IMR-90 (cell line): ENCODE results near the gene CD2. TPM values are rescaled to one million over a fixed set of nuclear protein-coding genes. Genes with fewer than 3 reads are reported as not detected.

ENCODE experiments used
- ATAC-seq: fragments of 200-7000 bp; cut with Tn5 transposase; 2 replicates; pipeline ENCODE4 v1.9.1; 2020; ENCODE audit warnings: low read depth, mild to moderate bottlenecking, moderate library complexity
- BruUV-seq: library from RNA; stranded (reverse); fragments of 400-500 nt; replicated peaks from 2 replicates; lab custom pipeline; 2021; lab: Mats Ljungman, UMichigan
- CTCF ChIA-PET: fragments of 300-600 bp; formaldehyde crosslinking; extraction: SDS; loops from one replicate; lab custom pipeline; 2021; ENCODE audit warnings: antibody characterized with exemption; lab: Yijun Ruan, JAX
- POLR2A ChIA-PET: fragments of 300-600 bp; sonication (Branson Sonifier 250); formaldehyde crosslinking; loops from one replicate; lab custom pipeline; 2022; ENCODE audit warnings: antibody characterized with exemption; ENCODE audit not compliant: unreplicated experiment; lab: Charles Lee
- DNase-seq: peaks from one replicate; pipeline ENCODE4 v3.0.0; 2013
- H2AFZ ChIP-seq: replicated peaks from 2 replicates; pipeline ENCODE3; 2013; ENCODE audit warnings: low read length, mild to moderate bottlenecking; ENCODE audit not compliant: poor library complexity
- H2AK5ac ChIP-seq: 2 replicates; pipeline ENCODE4 v1.6.1; 2013; ENCODE audit warnings: low read depth, low read length, inconsistent platforms
- H2AK9ac ChIP-seq: replicated peaks from 2 replicates; pipeline ENCODE3; 2013; ENCODE audit warnings: mild to moderate bottlenecking, low read depth, low read length, moderate library complexity; ENCODE audit not compliant: poor library complexity
- H2BK120ac ChIP-seq: 2 replicates; pipeline ENCODE4 v1.6.1; 2013; ENCODE audit warnings: low read depth, low read length, inconsistent platforms
- H2BK15ac ChIP-seq: 3 replicates; pipeline ENCODE4 v1.6.1; 2013; ENCODE audit warnings: low read depth, low read length, inconsistent platforms
- H2BK20ac ChIP-seq: 2 replicates; pipeline ENCODE4 v1.6.1; 2013; ENCODE audit warnings: low read depth, mild to moderate bottlenecking, inconsistent platforms, low read length, moderate library complexity
- H2BK5ac ChIP-seq: 2 replicates; pipeline ENCODE4 v1.6.1; 2013; ENCODE audit warnings: mild to moderate bottlenecking, low read depth, low read length, inconsistent platforms; ENCODE audit not compliant: poor library complexity, severe bottlenecking
- H3K14ac ChIP-seq: replicated peaks from 2 replicates; pipeline ENCODE4 v1.6.1; 2013; ENCODE audit warnings: low read depth, low read length, inconsistent platforms
- H3K18ac ChIP-seq: 2 replicates; pipeline ENCODE4 v1.6.1; 2013; ENCODE audit warnings: low read depth, low read length, control low read depth
- H3K23ac ChIP-seq: 2 replicates; pipeline ENCODE4 v1.6.1; 2013; ENCODE audit warnings: low read depth, low read length, inconsistent platforms
- H3K27ac ChIP-seq: 2 replicates; pipeline ENCODE4 v1.5.1; 2013; ENCODE audit warnings: mild to moderate bottlenecking, control low read depth, low read length; ENCODE audit not compliant: insufficient read depth
- H3K27me3 ChIP-seq: 2 replicates; pipeline ENCODE4 v1.6.1; 2013; ENCODE audit warnings: low read length; ENCODE audit not compliant: control insufficient read depth, insufficient read depth
- H3K36me3 ChIP-seq: 2 replicates; pipeline ENCODE4 v1.6.1; 2013; ENCODE audit warnings: low read length, mixed read lengths; ENCODE audit not compliant: control insufficient read depth, insufficient read depth
- H3K4ac ChIP-seq: 2 replicates; pipeline ENCODE4 v1.6.1; 2013; ENCODE audit warnings: low read depth, low read length, inconsistent platforms
- H3K4me1 ChIP-seq: 2 replicates; pipeline ENCODE4 v1.6.1; 2013; ENCODE audit warnings: low read length, mixed read lengths; ENCODE audit not compliant: control insufficient read depth, insufficient read depth
- H3K4me2 ChIP-seq: 2 replicates; pipeline ENCODE4 v1.6.1; 2013; ENCODE audit warnings: low read depth, mild to moderate bottlenecking, control low read depth, low read length, moderate library complexity
- H3K4me3 ChIP-seq: 2 replicates; pipeline ENCODE4 v1.5.1; 2013; ENCODE audit warnings: low read depth, mild to moderate bottlenecking, control low read depth, low read length, moderate library complexity; ENCODE audit not compliant: insufficient read depth
- H3K56ac ChIP-seq: 2 replicates; pipeline ENCODE4 v1.6.1; 2013; ENCODE audit warnings: low read length, inconsistent platforms; ENCODE audit not compliant: insufficient read depth; ENCODE audit errors: extremely low read depth
- H3K79me1 ChIP-seq, 2 experiments: 2 replicates each; pipeline ENCODE4 v1.6.1; 2013; ENCODE audit warnings: low read length in 2 of 2, inconsistent platforms in 1 of 2, low read depth in 1 of 2
- H3K9ac ChIP-seq: 2 replicates; pipeline ENCODE4 v1.6.1; 2013; ENCODE audit warnings: low read depth, low read length, control low read depth
- H3K9me1 ChIP-seq: 2 replicates; pipeline ENCODE4 v1.6.1; 2013; ENCODE audit warnings: low read length, inconsistent platforms; ENCODE audit not compliant: insufficient read depth
- H3K9me3 ChIP-seq: 2 replicates; pipeline ENCODE4 v1.6.1; 2013; ENCODE audit warnings: low read length; ENCODE audit not compliant: control insufficient read depth, insufficient read depth
- H4K20me1 ChIP-seq: 2 replicates; pipeline ENCODE4 v1.6.1; 2013; ENCODE audit warnings: low read length, inconsistent platforms; ENCODE audit not compliant: insufficient read depth
- H4K5ac ChIP-seq: 2 replicates; pipeline ENCODE4 v1.6.1; 2013; ENCODE audit warnings: mild to moderate bottlenecking, low read depth, low read length, control low read depth
- H4K8ac ChIP-seq, 2 experiments: 2 replicates each; pipeline ENCODE4 v1.6.1; 2013; ENCODE audit warnings: low read depth in 2 of 2, low read length in 2 of 2, control low read depth in 1 of 2, inconsistent platforms in 1 of 2
- H4K91ac ChIP-seq: 2 replicates; pipeline ENCODE4 v1.6.1; 2013; ENCODE audit warnings: low read depth, low read length, inconsistent platforms; ENCODE audit not compliant: insufficient read depth
- BHLHE40 ChIP-seq: fragments of 150-350 bp; IDR thresholded peaks from 2 replicates; pipeline ENCODE4 v1.6.1; 2016; ENCODE audit warnings: mild to moderate bottlenecking, low read depth, low read length
- CEBPB ChIP-seq: IDR thresholded peaks from 2 replicates; pipeline ENCODE4 v1.6.1; 2012; ENCODE audit warnings: low read depth, low read length, improper control_type of control experiment
- CHD1 ChIP-seq: IDR thresholded peaks from 2 replicates; pipeline ENCODE4 v1.6.1; 2012; ENCODE audit warnings: low read depth, low read length, improper control_type of control experiment
- FOS ChIP-seq: fragments of 150-350 bp; IDR thresholded peaks from 2 replicates; pipeline ENCODE4 v1.6.1; 2016; ENCODE audit warnings: low read depth, low read length
- MAZ ChIP-seq: IDR thresholded peaks from 2 replicates; pipeline ENCODE4 v1.6.1; 2012; ENCODE audit warnings: low read depth, mild to moderate bottlenecking, low read length, improper control_type of control experiment, moderate library complexity, borderline replicate concordance
- NFE2L2 ChIP-seq: fragments of 150-350 bp; IDR thresholded peaks from 2 replicates; pipeline ENCODE4 v1.6.1; 2016; ENCODE audit warnings: low read depth, mild to moderate bottlenecking, low read length
- POLR2A ChIP-seq: IDR thresholded peaks from 2 replicates; pipeline ENCODE4 v1.6.1; 2012; ENCODE audit warnings: mild to moderate bottlenecking, low read depth, low read length
- RAD21 ChIP-seq: IDR thresholded peaks from 2 replicates; pipeline ENCODE4 v1.6.1; 2012; ENCODE audit warnings: low read length, improper control_type of control experiment
- RFX5 ChIP-seq: IDR thresholded peaks from 2 replicates; pipeline ENCODE4 v1.8.0; 2012; ENCODE audit warnings: low read depth, mild to moderate bottlenecking, low read length, moderate library complexity
- WGBS, 2 experiments: methylation state at CpG; one replicate each; pipeline versions ENCODE4 v1.1.5 to v1.1.7; 2013; ENCODE audit warnings: missing lambda C conversion rate in 2 of 2; ENCODE audit not compliant: insufficient read length in 1 of 2; ENCODE audit errors: extremely low coverage in 2 of 2; 5-methylcytosine and 5-hydroxymethylcytosine counted together
- dilution Hi-C: fragments of 300-500 bp; cut with HindIII; formaldehyde crosslinking; loops from one replicate; pipeline ENCODE4 v1.14.3; 2018; ENCODE audit warnings: low sequenced_read_pairs; ENCODE audit not compliant: unreplicated experiment
- in situ Hi-C: fragments of 300-500 bp; cut with MboI; formaldehyde crosslinking; loops from 3 replicates; pipeline ENCODE4 v1.14.3; 2019; ENCODE audit warnings: low sequenced_read_pairs, inconsistent platforms, mixed read lengths
- intact Hi-C: fragments of 100-400 bp; cut with micrococcal nuclease; formaldehyde crosslinking; loops from 2 replicates; pipeline ENCODE4 v1.10.0; 2022
- polyA plus RNA-seq, 3 experiments: library from polyadenylated mRNA; depleted of rRNA; stranded (reverse); fragments of >200 nt; gene quantifications; 2 replicates each; pipeline ENCODE4 v1.2.3, GENCODE V29; 2012; ENCODE audit warnings: low replicate concordance in 1 of 3
- total RNA-seq: library from RNA; depleted of rRNA; stranded (reverse); fragments of >200 nt; gene quantifications from 2 replicates; pipeline ENCODE4 v1.2.3, GENCODE V29; 2012
- TF ChIP-seq, protein P1 (sequence below): fragments of 150-350 bp; IDR thresholded peaks from 2 replicates; pipeline ENCODE4 v1.6.1; 2016; ENCODE audit warnings: low read depth, mild to moderate bottlenecking, low read length, moderate library complexity, borderline replicate concordance

Gene CD2
- total and polyA plus RNA-seq, 2 of the 4 experiments (the other 2 are of a cell fraction) = not detected

DNA sequence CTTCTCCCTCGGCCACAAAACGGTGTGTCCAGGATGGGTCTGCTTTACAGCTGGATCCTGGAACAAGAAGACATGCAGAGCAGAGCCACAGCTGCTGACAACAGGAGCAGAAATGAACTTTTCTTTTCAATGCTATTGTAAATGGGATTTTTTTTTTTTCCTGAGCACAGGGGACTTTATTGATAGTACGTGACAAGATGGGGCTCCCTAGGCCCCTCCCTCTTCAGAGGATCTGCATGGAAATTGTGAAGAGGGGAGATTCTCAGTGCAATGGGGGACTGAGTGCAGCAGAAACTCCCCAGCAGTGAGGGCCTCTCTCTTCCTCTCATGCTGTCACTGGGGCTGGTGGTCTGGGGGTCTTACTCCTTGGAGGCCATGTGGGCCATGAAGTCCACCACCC, 40.8 kb upstream of the CD2 start:
- DNase-seq (no peak), ATAC-seq (no peak)
- Histone ChIP-seq H4K20me1 (no peaks in the 10 kb centered on the region), H3K18ac (no peak overlapping the region), H2BK20ac (no peak overlapping the region), H3K9me1 (no peaks in the 10 kb centered on the region), H2AK5ac (no peak overlapping the region), H4K8ac (no peak overlapping the region), H2AK9ac (no peak overlapping the region), H2AFZ (no peak overlapping the region), H3K36me3 (no peaks in the 10 kb centered on the region), H3K27me3 (no peaks in the 10 kb centered on the region), H3K4me3 (no peak overlapping the region), H4K91ac (no peak overlapping the region), H2BK5ac (no peak overlapping the region), H2BK15ac (no peak overlapping the region), H3K23ac (no peak overlapping the region), H3K14ac (no peak overlapping the region), H3K27ac (no peak overlapping the region), H3K79me1 (no peaks in the 10 kb centered on the region), H3K56ac (no peak overlapping the region), H4K5ac (no peak overlapping the region), H3K4ac (no peak overlapping the region), H3K9ac (no peak overlapping the region), H2BK120ac (no peak overlapping the region), H3K4me1 (no peaks in the 10 kb centered on the region), H3K4me2 (no peak overlapping the region), H3K9me3 (no peaks in the 10 kb centered on the region)
- dilution Hi-C loops = no loop called here
- CTCF ChIA-PET = interaction anchor here (0.6 kb wide), 1 partner anchor 11 kb away, joined by 5 read pairs; no protein-coding TSS in a partner anchor
- in situ Hi-C loops = no loop called here
- POLR2A ChIA-PET = no interaction called here
- no peak for TF ChIP-seq FOS
- no peak for TF ChIP-seq RFX5
- no peak for TF ChIP-seq MAZ
- no peak for TF ChIP-seq BHLHE40
- TF ChIP-seq CHD1 = no peak
- TF ChIP-seq RAD21 = no peak
- no peak for TF ChIP-seq CEBPB
- TF ChIP-seq NFE2L2 = no peak
- TF ChIP-seq POLR2A = no peak
- TF ChIP-seq, protein P1, sequence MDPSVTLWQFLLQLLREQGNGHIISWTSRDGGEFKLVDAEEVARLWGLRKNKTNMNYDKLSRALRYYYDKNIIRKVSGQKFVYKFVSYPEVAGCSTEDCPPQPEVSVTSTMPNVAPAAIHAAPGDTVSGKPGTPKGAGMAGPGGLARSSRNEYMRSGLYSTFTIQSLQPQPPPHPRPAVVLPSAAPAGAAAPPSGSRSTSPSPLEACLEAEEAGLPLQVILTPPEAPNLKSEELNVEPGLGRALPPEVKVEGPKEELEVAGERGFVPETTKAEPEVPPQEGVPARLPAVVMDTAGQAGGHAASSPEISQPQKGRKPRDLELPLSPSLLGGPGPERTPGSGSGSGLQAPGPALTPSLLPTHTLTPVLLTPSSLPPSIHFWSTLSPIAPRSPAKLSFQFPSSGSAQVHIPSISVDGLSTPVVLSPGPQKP = no peak
- no TSS peak for BruUV-seq
- no CpG with 5 or more reads among the region's 3 CpGs for WGBS, 2 experiments
- intact Hi-C loops = no loop called here
